ENCODE data around the gene KRTAP5-7.
A peak's percentile ranks its signal among the peaks of the same experiment; 100 is the strongest.

Gene KRTAP5-7

GRCh38 chr11:71483692-71484091, 43.4 kb upstream of the KRTAP5-7 start:
- H3K4me3 ChIP-seq (ENCODE audit: low read depth, low read length) = no peak overlapping the region
- TF ChIP-seq CTCF (conservative IDR thresholded peaks at IDR 0.05; ENCODE audit: low read depth, low read length) = no peak
- no peak for DNase-seq (ENCODE audit: low read depth)

- no peak for TF ChIP-seq CTCF (conservative IDR thresholded peaks at IDR 0.05; ENCODE audit: low read depth, low read length)
- no peak overlapping the region for H3K4me3 ChIP-seq (ENCODE audit: low read depth, low read length)
- no peak for DNase-seq (ENCODE audit: low read depth)
Observed at GRCh38 chr11:71484248-71485062, 42.6 kb upstream of the KRTAP5-7 start.

GRCh38 chr11:71485063-71485399, 42.0 kb upstream of the KRTAP5-7 start:
- DNase-seq (ENCODE audit: low read depth) = no peak
- no peak for TF ChIP-seq CTCF (conservative IDR thresholded peaks at IDR 0.05; ENCODE audit: low read depth, low read length)
- no peak overlapping the region for H3K4me3 ChIP-seq (ENCODE audit: low read depth, low read length)

- no peak for TF ChIP-seq CTCF (conservative IDR thresholded peaks at IDR 0.05; ENCODE audit: low read depth, low read length)
- DNase-seq (ENCODE audit: low read depth) = no peak
- no peak overlapping the region for H3K4me3 ChIP-seq (ENCODE audit: low read depth, low read length)
Observed at GRCh38 chr11:71485466-71485865, 41.6 kb upstream of the KRTAP5-7 start.

- no peak for TF ChIP-seq CTCF (conservative IDR thresholded peaks at IDR 0.05; ENCODE audit: low read depth, low read length)
Observed at GRCh38 chr11:71486320-71486719, 40.7 kb upstream of the KRTAP5-7 start.

GRCh38 chr11:71488681-71489270, 38.3 kb upstream of the KRTAP5-7 start:
- peak; percentile 32 for DNase-seq (ENCODE audit: low read depth)
- no peak for TF ChIP-seq CTCF (conservative IDR thresholded peaks at IDR 0.05; ENCODE audit: low read depth, low read length)
- H3K4me3 ChIP-seq (ENCODE audit: low read depth, low read length) = no peak overlapping the region

More at GRCh38 chr11:71486320-71486719, 40.7 kb upstream of the KRTAP5-7 start:
- no peak overlapping the region for H3K4me3 ChIP-seq (ENCODE audit: low read depth, low read length)
- no peak for DNase-seq (ENCODE audit: low read depth)
